Left ventricle myocardium superior (tissue), 1 donor: ENCODE results near the gene BSG. TPM values are rescaled to one million over a fixed set of nuclear protein-coding genes. Genes with fewer than 3 reads are reported as not detected.
"Not testable (repeated sequence)": the region's sequence is repeated elsewhere in the genome, so short reads cannot be mapped to it uniquely, and the experiment has no call there.

Experiments used
- ATAC-seq: fragments of 200-7000 bp; cut with Tn5 transposase; one replicate; pipeline ENCODE4 v1.9.1; 2020; ENCODE audit warnings: mild to moderate bottlenecking, moderate library complexity
- DNase-seq: peaks from one replicate; pipeline ENCODE4 v3.0.0-alpha.2; 2020
- intact Hi-C: fragments of 100-400 bp; cut with micrococcal nuclease; formaldehyde crosslinking; loops from one replicate; pipeline ENCODE4 v1.11.0; 2022
- total RNA-seq: library from RNA; stranded (reverse); fragmentation: NEBNext Ultra II Directional; extraction: Animal tissue kit (Norgen Biotek cat#: 25700); gene quantifications from one replicate; pipeline ENCODE4 v1.2.1, GENCODE V29; 2021
- donor health status: DM: no; HTN: yes; CAD: no; lungs with severe emphysema.

BSG gene
- total RNA-seq, 1 donor from 2014 or later: 1,923 TPM

- ATAC-seq: no peak
- intact Hi-C loops: no loop called here
- no peak for DNase-seq
Measured at GRCh38 chr19:613732-614567, 41.6 kb downstream of the BSG start.

DNA sequence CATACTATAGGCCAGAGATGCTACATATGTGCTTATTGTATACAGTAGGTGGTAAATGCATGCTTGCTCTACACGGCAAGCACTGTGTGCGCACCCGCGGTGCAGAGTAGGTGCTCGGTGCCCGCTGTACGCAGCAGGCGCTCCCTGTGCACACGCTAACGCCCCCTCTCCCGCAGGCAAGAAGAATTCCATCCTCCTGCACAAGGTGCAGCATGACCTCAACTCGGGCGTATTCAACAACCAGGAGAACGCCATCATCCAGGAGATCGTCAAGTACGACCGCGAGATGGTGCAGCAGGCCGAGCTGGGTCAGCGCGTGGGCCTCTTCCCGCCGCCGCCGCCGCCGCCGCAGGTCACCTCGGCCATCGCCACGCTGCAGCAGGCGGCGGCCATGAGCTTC is 43.2 kb downstream of the BSG start:
- DNase-seq (no peak), ATAC-seq (peak; percentile 20)
- intact Hi-C loops: no loop called here

DNA sequence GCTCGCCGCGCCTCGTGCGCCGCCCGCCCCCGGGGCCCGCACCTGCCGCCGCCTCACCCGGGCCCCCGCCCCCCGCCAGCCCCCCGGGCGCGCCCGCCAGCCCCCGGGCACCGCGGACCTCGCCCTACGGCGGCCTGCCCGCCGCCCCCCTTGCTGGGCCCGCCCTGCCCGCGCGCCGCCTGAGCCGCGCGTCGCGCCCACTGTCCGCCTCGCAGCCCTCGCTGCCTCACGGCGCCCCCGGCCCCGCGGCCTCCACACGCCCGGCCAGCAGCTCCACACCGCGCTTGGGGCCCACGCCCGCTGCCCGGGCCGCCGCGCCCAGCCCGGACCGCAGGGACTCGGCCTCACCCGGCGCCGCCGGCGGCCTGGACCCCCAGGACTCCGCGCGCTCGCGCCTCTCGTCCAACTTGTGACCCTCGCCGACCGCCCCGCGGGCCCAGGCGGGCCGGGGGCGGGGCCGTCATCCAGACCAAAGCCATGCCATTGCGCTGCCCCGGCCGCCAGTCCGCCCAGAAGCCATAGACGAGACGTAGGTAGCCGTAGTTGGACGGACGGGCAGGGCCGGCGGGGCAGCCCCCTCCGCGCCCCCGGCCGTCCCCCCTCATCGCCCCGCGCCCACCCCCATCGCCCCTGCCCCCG is 43.8 kb downstream of the BSG start:
- intact Hi-C loops: no loop called here
- DNase-seq: no peak
- ATAC-seq: no peak

DNA sequence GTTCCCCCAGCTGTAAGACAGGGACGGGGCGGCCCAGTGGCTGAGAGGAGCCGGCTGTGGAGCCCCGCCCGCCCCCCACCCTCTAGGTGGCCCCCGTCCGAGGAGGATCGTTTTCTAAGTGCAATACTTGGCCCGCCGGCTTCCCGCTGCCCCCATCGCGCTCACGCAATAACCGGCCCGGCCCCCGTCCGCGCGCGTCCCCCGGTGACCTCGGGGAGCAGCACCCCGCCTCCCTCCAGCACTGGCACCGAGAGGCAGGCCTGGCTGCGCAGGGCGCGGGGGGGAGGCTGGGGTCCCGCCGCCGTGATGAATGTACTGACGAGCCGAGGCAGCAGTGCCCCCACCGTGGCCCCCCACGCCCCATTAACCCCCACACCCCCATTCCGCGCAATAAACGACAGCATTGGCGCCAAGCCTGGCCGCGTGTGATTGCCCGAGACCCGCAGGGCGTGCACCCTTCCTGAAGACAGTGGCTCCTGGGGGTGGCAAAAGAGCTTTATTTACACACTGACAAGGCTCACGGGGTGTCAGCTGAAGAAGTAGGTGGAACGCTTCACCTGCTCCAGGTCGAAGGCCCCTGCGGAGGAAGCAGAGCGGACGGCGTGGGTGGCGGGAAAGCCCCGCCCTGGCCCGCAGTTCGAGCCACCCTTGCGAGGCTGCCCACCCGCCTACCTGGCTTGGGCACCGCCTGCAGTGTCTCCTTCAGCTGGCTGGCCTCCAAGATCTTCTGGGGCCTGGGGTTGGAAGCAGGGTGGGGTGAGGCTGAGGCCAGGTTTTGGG is 44.5 kb downstream of the BSG start:
- ATAC-seq: no peak
- intact Hi-C loops: no loop called here
- DNase-seq: no peak

GRCh38 chr19:617551-618246 is 45.3 kb downstream of the BSG start:
- intact Hi-C loops: no loop called here
- DNase-seq (no peak), ATAC-seq (no peak)

DNA sequence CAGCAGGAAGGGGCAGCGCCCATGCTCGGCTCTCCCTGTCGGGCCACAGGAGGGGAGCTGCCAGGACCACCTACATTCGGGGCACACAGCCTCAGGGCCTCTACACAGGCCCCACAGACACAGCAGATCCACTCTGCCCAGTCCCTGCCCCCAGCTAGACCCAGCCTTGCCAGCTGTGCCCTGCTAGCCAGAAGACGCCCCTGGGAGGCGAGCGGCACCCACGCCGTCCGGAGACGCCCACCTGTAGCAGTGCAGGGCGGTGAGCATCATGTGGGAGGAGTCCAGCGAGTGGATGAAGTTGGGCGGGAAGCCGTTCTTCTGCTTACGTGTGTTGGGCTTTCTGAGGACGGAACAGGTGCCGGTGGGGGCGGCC is 45.8 kb downstream of the BSG start:
- ATAC-seq (no peak), DNase-seq (no peak)

DNA sequence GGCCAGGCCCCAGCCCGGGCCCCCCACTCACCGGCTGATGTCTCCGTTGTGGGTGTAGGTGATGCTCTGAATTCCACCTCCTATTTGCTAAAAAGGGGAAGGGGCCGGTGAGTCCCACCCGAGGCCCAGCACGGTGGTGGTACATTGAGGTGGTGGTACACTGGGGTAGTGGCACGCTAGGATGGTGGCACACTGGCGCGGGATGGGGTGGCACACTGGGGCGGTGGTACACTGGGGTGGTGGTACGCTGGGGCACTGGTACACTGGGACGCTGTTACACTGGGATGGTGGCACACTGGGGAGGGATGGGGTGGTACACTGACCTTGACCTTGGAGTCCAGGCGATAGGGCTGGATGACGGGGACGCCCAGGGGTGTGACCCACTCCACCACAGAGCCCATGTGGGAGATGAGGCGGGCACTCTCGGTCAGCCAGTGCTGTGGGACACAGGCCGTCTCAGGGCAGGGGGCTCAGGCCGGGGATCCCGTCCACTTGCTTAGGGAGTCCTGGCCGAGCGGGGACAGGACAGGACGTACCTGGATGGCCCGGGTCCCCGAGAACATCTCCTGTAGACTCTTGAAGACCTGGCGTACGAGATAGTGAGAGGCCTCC is 46.4 kb downstream of the BSG start:
- ATAC-seq: no peak
- intact Hi-C loops: no loop called here
- no peak for DNase-seq

More for the DNA sequence above, 45.8 kb downstream of the BSG start:
- intact Hi-C loops: no loop called here

DNA sequence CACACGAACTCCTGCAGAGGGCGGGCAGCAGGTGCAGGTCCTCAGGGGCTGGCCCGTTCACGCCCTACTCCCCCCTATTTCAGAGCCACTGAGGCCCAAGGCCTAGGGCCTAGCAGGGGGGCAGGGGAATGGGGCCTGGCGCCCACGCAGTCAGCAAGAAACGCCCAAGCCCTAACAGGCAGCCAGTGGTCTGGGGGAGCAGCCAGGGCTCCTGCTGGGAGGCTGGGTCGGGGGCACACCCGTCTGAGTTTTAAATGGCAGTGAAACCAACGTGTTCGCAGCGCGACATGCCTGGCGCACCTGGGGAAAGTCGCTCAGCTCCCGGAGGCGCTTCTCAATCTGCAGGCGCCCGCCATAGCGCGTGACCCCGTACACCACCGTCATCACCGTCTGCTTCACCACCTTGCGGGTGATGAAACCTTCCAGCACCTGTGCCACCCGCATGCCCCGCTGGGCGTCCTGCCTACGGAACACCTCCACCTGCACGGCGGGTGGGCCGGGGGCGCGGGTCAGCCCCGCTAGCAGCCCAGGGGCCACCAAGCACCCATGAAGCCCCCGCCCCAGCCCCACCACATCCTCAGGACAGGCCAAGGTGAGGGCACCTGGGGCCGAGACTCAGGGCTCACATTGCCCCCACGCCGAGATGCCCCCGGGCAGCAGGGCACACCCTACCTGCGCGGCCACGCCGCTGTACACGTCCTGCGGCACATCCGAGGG is 47.0 kb downstream of the BSG start:
- ATAC-seq (no peak), DNase-seq (no peak)
- intact Hi-C loops: no loop called here

DNA sequence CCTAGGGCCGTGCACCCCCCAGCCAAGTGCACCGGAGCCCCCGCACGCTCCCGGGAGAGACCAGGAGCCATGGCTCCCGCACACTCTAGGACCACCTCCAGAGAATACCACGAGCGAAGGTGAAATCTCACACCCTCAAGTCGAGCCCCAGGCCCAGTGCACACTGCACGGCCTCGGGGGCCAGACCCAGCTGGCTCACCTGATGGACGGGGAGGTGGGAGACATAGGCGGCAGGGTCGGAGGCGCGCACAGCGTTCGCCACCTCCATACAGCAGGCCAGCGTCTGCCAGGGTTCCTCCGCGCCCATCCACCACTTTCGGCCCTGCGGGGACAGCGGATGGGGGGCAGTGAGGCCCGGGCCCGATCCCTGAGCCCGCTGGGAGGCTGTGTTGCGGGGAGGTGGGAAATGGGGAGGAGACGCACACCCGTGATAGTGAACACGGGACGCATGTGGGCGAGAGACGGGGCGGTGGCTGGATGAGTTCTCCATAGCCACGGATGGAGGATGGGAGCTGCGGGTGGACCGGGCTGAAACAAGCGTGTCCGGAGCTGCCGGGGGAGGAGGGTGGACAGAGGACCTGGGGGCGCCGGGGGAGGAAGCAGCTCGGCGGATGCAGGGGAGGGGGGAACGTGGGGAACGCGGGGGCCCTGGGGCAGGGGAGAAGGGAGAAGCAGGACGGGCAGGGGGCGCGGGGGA is 47.9 kb downstream of the BSG start:
- intact Hi-C loops: no loop called here
- ATAC-seq: no peak
- no peak for DNase-seq

DNA sequence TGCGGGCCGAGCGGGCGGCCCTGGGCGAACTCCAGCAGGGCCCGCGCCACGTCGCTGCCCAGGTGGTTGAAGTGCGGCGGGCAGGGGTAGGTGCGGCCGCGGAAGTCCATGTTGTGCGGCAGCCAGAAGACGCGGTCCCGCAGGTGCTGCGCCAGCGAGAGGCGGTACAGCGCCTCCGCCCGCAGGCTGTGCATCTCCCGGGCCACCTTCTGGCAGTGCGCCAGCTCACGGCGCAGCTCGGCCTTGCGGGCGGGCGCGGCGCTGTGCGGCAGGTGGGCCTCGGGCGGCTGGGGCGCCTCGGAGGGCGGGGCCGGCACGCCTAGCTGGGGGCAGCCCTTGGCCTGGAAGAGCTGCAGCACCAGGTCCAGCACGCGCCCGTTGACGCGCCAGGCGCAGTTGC is 48.8 kb downstream of the BSG start:
- intact Hi-C loops, ATAC-seq, DNase-seq: not testable (repeated sequence)

DNA sequence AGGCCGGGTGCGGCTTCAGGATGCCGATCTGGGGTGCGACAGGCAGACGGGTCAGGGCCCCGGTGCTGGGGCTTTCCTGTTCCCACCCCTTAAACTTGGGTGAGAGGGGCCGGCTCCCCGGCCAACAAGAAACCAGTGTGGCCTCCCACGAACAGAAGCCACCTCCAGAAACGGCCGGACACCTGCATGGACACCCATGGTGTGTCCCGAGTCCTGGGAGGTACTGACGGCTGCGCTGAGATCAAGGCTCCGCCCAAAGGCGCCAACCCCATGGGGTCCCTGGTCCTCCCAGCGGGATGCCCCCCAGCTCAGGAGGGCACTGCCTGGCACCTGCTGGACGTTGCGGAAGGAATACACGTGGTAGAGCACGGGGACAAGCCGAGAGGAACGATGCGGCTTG is 49.4 kb downstream of the BSG start:
- ATAC-seq (no peak), DNase-seq (no peak)
- intact Hi-C loops: no loop called here

DNA sequence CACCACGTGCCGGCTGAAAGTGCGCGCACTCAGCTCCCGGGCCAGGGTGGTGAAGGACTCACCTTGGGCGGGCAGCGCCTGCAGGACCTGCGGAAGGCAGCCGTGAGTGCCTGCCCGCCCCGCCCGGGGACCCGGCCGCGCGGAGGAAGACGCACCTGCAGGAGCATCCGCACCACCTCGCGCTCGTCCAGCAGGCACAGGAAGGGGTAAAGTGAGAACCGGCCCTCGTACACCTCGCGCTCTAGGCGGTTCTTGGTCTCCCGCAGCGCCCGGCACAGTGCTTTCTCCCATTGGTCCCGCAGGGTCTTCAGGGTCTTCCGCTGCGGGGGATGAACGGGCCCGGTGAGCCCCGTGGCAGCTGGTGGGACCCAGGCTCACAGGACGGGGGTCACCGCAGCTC is 50.3 kb downstream of the BSG start:
- DNase-seq (no peak), ATAC-seq (no peak)
- intact Hi-C loops: no loop called here

- ATAC-seq: no peak
- no peak for DNase-seq
- intact Hi-C loops: no loop called here
Measured at GRCh38 chr19:623175-623916, 51.0 kb downstream of the BSG start.

DNA sequence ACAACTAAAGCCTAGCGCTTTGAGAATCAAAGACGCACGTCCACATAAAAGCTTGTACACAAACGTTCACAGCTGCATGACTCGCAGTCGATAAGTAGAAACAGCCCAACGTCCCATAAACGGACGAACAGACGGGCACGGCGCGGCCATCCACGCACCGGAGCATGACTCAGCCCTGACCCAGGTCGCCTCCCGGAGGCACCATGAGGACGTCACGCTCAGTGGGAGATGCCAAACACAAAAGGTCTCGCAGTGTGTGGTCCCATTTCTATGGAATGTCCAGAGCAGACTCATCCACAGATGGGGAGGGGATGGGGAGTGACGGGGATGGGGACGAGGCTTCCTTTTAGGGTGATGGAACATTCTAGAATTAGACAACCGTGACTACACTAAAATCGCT is 51.6 kb downstream of the BSG start:
- no peak for DNase-seq
- intact Hi-C loops: no loop called here
- no peak for ATAC-seq

DNA sequence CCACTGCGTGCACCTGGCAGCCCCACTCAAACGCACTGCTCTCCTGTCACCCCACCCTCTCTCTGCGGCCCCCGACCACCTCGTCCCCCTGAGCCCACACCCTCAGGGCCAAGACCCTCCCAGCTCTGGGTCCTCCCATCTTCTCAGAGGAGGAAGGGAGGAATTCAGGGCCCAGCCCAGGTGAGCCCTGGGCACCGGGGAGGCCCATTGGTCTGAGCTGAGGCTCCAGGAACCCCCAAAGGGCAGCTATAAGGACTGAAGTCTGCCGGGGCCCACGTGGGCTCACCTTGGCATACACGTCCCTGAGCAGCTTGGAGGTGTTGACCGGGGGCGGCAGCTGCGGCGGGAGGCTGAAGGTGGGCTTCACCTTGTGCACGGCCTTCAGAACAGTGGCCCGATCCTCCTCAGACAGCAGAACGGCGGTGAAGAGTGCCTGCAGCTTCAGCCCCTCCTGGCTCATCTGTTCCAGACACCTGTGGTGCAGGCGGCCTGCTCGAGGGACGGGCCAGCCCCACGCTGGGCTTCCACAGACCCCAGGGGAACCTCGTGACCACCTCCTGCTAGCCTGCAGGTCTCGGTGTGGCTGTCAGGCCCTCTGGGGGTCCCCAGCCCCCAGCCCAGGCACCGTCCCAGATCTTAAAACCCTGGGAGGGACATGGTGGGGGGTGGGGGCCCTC is 52.2 kb downstream of the BSG start:
- intact Hi-C loops: no loop called here
- DNase-seq (no peak), ATAC-seq (no peak)

- ATAC-seq (no peak), DNase-seq (no peak)
- intact Hi-C loops: no loop called here
Measured at GRCh38 chr19:625257-625656, 52.9 kb downstream of the BSG start.

DNA sequence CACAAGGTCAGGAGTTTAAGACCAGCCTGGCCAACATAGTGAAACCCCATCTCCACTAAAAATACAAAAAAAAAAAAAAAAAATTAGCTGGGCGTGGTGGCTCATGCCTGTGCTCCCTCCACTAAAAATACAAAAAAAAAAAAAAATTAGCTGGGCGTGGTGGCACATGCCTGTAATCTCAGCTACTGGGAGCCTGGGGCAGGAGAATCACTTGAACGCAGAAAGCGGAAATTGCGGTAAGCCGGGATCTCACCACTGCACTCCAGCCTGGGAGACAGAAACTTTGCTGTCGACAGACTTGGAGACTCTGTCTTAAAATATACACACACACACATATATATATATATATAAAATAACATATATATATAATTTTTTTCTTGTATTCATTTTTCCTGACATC is 54.2 kb downstream of the BSG start:
- DNase-seq, intact Hi-C loops, ATAC-seq: not testable (repeated sequence)
